Fibroblast of upper back skin (primary cell): ENCODE results near the gene PAPOLG.

ENCODE experiments used
- DNase-seq: peaks from one replicate; pipeline ENCODE4 v3.0.0-alpha.2; 2013

Gene PAPOLG

GRCh38 chr2:60756097-60757087, at the start of gene PAPOLG:
Gene PAPOLG (plus strand): TSS chr2:60756268. CDS start chr2:60756479, 211 bp downstream.
- peak; percentile 90 for DNase-seq

GRCh38 chr2:60707750-60708371, 48.2 kb upstream of the PAPOLG start:
- peak; percentile 34 for DNase-seq

- DNase-seq: no peak
These were observed 47.3 kb upstream of the PAPOLG start for GRCh38 chr2:60708630-60709320.

GRCh38 chr2:60710707-60711106, 45.4 kb upstream of the PAPOLG start:
- no peak for DNase-seq

- DNase-seq: no peak
These were observed 40.5 kb upstream of the PAPOLG start for GRCh38 chr2:60715561-60715960.

- DNase-seq: no peak
These were observed 38.4 kb upstream of the PAPOLG start for GRCh38 chr2:60717691-60718090.

GRCh38 chr2:60719331-60719730, 36.7 kb upstream of the PAPOLG start:
- DNase-seq: no peak

GRCh38 chr2:60725466-60725865, 30.6 kb upstream of the PAPOLG start:
- no peak for DNase-seq

GRCh38 chr2:60728855-60729254, 27.2 kb upstream of the PAPOLG start:
- no peak for DNase-seq

- DNase-seq: peak; percentile 9
These were observed 20.4 kb upstream of the PAPOLG start for GRCh38 chr2:60735496-60736250.

- DNase-seq: no peak
These were observed 17.4 kb upstream of the PAPOLG start for GRCh38 chr2:60738679-60739078.

- DNase-seq: no peak
These were observed 16.9 kb upstream of the PAPOLG start for GRCh38 chr2:60739156-60739555.

GRCh38 chr2:60741576-60741975, 14.5 kb upstream of the PAPOLG start:
- no peak for DNase-seq

- no peak for DNase-seq
These were observed 13.6 kb upstream of the PAPOLG start for GRCh38 chr2:60742419-60742818.

- no peak for DNase-seq
These were observed 10.7 kb upstream of the PAPOLG start for GRCh38 chr2:60745330-60745729.

GRCh38 chr2:60745761-60746160, 10.3 kb upstream of the PAPOLG start:
- no peak for DNase-seq

GRCh38 chr2:60746318-60746717, 9.8 kb upstream of the PAPOLG start:
- DNase-seq: no peak

- no peak for DNase-seq
These were observed 3.6 kb downstream of the PAPOLG start for GRCh38 chr2:60759654-60760053.

- no peak for DNase-seq
These were observed 8.9 kb downstream of the PAPOLG start for GRCh38 chr2:60764736-60765534.

- DNase-seq: no peak
These were observed 10.2 kb downstream of the PAPOLG start for GRCh38 chr2:60766283-60766682.

- no peak for DNase-seq
These were observed 15.4 kb downstream of the PAPOLG start for GRCh38 chr2:60771508-60771907.
